PC-9 (cell line): ENCODE results near the gene INHBE. TPM values are rescaled to one million over a fixed set of nuclear protein-coding genes. Genes with fewer than 3 reads are reported as not detected.
"Not testable (repeated sequence)": the region's sequence is repeated elsewhere in the genome, so short reads cannot be mapped to it uniquely, and the experiment has no call there.

ENCODE experiments used
- Bru-seq: library from RNA; stranded (reverse); fragments of 400-500 nt; gene quantifications from one replicate; lab custom pipeline; 2021; lab: Mats Ljungman, UMichigan
- BruChase-seq, 2 experiments: library from RNA; stranded (reverse); fragments of 400-500 nt; gene quantifications; one replicate each; lab custom pipeline; 2021; lab: Mats Ljungman, UMichigan
- BruUV-seq: library from RNA; stranded (reverse); fragments of 400-500 nt; replicated peaks from 2 replicates; lab custom pipeline; 2021; lab: Mats Ljungman, UMichigan
- CTCF ChIA-PET: fragments of 300-600 bp; sonication (Branson Sonifier 250); formaldehyde crosslinking; loops from one replicate; lab custom pipeline; 2022; ENCODE audit warnings: antibody characterized with exemption; lab: Charles Lee
- POLR2A ChIA-PET: fragments of 300-600 bp; sonication (Branson Sonifier 250); formaldehyde crosslinking; loops from one replicate; lab custom pipeline; 2022; ENCODE audit warnings: antibody characterized with exemption; ENCODE audit not compliant: unreplicated experiment; lab: Charles Lee
- DNase-seq, 2 experiments: peaks; one replicate each; pipeline versions ENCODE4 v3.0.0 to v3.0.0-alpha.2; 2015 to 2022; ENCODE audit warnings: mixed read lengths in 1 of 2
- H2AFZ ChIP-seq: fragments of 200-600 bp; sonication (generic); 2 replicates; pipeline ENCODE4 v1.8.1; 2017; ENCODE audit warnings: antibody characterized with exemption
- H3F3A ChIP-seq: fragments of 200-600 bp; sonication (generic); 2 replicates; pipeline ENCODE4 v1.8.1; 2017; ENCODE audit warnings: antibody characterized with exemption, mild to moderate bottlenecking, low read depth; ENCODE audit not compliant: insufficient read depth
- H3K27ac ChIP-seq: fragments of 200-600 bp; sonication (generic); 2 replicates; pipeline ENCODE4 v1.6.1; 2016; ENCODE audit warnings: mixed run types
- H3K27me3 ChIP-seq: fragments of 200-600 bp; sonication (generic); 2 replicates; pipeline ENCODE4 v1.6.1; 2016; ENCODE audit warnings: low read depth, mixed run types; ENCODE audit not compliant: insufficient read depth
- H3K36me3 ChIP-seq: fragments of 200-600 bp; sonication (generic); 2 replicates; pipeline ENCODE4 v1.6.1; 2016; ENCODE audit warnings: low read depth, mixed run types
- H3K4me1 ChIP-seq: fragments of 200-600 bp; sonication (generic); replicated peaks from 2 replicates; pipeline ENCODE4 v1.6.1; 2016; ENCODE audit warnings: mixed run types; ENCODE audit not compliant: insufficient read depth
- H3K4me2 ChIP-seq: fragments of 200-600 bp; sonication (generic); 2 replicates; pipeline ENCODE4 v1.6.1; 2017; ENCODE audit warnings: mixed run types
- H3K4me3 ChIP-seq: fragments of 200-600 bp; sonication (generic); 2 replicates; pipeline ENCODE4 v1.6.1; 2016; ENCODE audit warnings: mixed run types
- H3K79me2 ChIP-seq: fragments of 200-600 bp; sonication (generic); 2 replicates; pipeline ENCODE4 v1.6.1; 2017; ENCODE audit warnings: low read depth, mixed run types
- H3K9me2 ChIP-seq: fragments of 200-600 bp; sonication (generic); 2 replicates; pipeline ENCODE4 v1.8.1; 2017; ENCODE audit warnings: mild to moderate bottlenecking; ENCODE audit not compliant: insufficient read depth
- H3K9me3 ChIP-seq: fragments of 200-600 bp; sonication (generic); 2 replicates; pipeline ENCODE4 v1.8.1; 2016; ENCODE audit warnings: low read depth; ENCODE audit not compliant: insufficient read depth
- H4K20me1 ChIP-seq: fragments of 200-600 bp; sonication (generic); 2 replicates; pipeline ENCODE4 v1.8.1; 2017; ENCODE audit not compliant: insufficient read depth
- CTCF ChIP-seq: fragments of 200-600 bp; sonication (generic); conservative IDR thresholded peaks from 2 replicates; pipeline ENCODE4 v1.6.1; 2017; ENCODE audit warnings: mixed run types, antibody characterized with exemption, mild to moderate bottlenecking, moderate library complexity
- EZH2 ChIP-seq: fragments of 200-600 bp; sonication (generic); IDR thresholded peaks from 2 replicates; pipeline ENCODE4 v1.8.0; 2017; ENCODE audit warnings: antibody characterized with exemption, low read depth
- intact Hi-C: fragments of 100-400 bp; cut with micrococcal nuclease; formaldehyde crosslinking; loops from one replicate; pipeline ENCODE4 v1.10.0; 2022; ENCODE audit not compliant: unreplicated experiment
- long read RNA-seq: library from polyadenylated mRNA; stranded (forward); transcript quantifications from one replicate; pipeline ENCODE4 v2.0.0, GENCODE V29; 2022
- total RNA-seq: library from RNA; stranded (reverse); gene quantifications from 2 replicates; pipeline ENCODE4 v1.2.3, GENCODE V29; 2021

Gene INHBE
- 0.73 and 0.90 TPM in 2 replicates for total RNA-seq
- Bru-seq, nascent RNA = percentile 3 among the genes with signal in this experiment
- percentile 20 among the genes with signal in this experiment for BruChase-seq, experiment 1, labeled RNA remaining after a 2-hour chase
- BruChase-seq, experiment 2, labeled RNA remaining after a 6-hour chase = percentile 27 among the genes with signal in this experiment
- long read RNA-seq = 0 reads

GRCh38 chr12:57454566-57455373 lies at the start of gene INHBE:
Gene INHBE (plus strand): TSS chr12:57455307. CDS start chr12:57455537, 230 bp downstream.
- no peaks in the 10 kb centered on the region for H3F3A ChIP-seq
- H2AFZ ChIP-seq = peak within 1 kb of the TSS; percentile 66
- no peaks in the 10 kb centered on the region for H3K9me2 ChIP-seq
- BruUV-seq = no TSS peak
- no peaks in the 10 kb centered on the region for H3K36me3 ChIP-seq
- peaks cover 43% of the 10 kb centered on the region for H3K4me1 ChIP-seq
- no peaks in the 10 kb centered on the region for H3K27me3 ChIP-seq
- ChIA-PET POLR2A (interaction anchor here (0.5 to 0.6 kb wide), 2 partner anchors 9 to 611 kb away, joined by 4 to 22 read pairs; no protein-coding TSS in a partner anchor), CTCF (interaction anchor here (0.6 to 1.1 kb wide), 5 partner anchors 10 to 282 kb away, joined by 4 to 8 read pairs (median 4); no protein-coding TSS in a partner anchor)
- H3K4me2 ChIP-seq = peak within 1 kb of the TSS; percentile 63
- no peak within 1 kb of the TSS; the same call in 1 of the 2 replicates for H3K4me3 ChIP-seq
- no peaks in the 10 kb centered on the region for H4K20me1 ChIP-seq
- intact Hi-C loops = loop anchor here (10.0 kb wide), 1 partner anchor 450 kb away; no protein-coding TSS in a partner anchor
- DNase-seq = no peak
- TF ChIP-seq EZH2 (no peak), CTCF (no peak)
- no peaks in the 10 kb centered on the region for H3K9me3 ChIP-seq
- H3K79me2 ChIP-seq = no peaks in the 10 kb centered on the region
- H3K27ac ChIP-seq = peak within 1 kb of the TSS; percentile 60

GRCh38 chr12:57410534-57410933 lies 44.6 kb upstream of the INHBE start:
- no peaks in the 10 kb centered on the region; the same call in 1 of the 2 replicates for H4K20me1 ChIP-seq
- no TSS peak for BruUV-seq

GRCh38 chr12:57414160-57414559 lies 40.9 kb upstream of the INHBE start:
- H3K4me1 ChIP-seq, H4K20me1 ChIP-seq, H3K79me2 ChIP-seq, CTCF ChIA-PET, H3K9me2 ChIP-seq, H3K4me2 ChIP-seq, DNase-seq, POLR2A ChIA-PET, BruUV-seq, H3K27me3 ChIP-seq, intact Hi-C loops, H2AFZ ChIP-seq, H3F3A ChIP-seq, H3K9me3 ChIP-seq, H3K4me3 ChIP-seq, H3K36me3 ChIP-seq, H3K27ac ChIP-seq: not testable (repeated sequence)

More at GRCh38 chr12:57410534-57410933, 44.6 kb upstream of the INHBE start:
- Histone ChIP-seq H3K79me2 (peaks cover 3% of the 10 kb centered on the region; the same call in 1 of the 2 replicates), H3K9me3 (no peaks in the 10 kb centered on the region), H3K27me3 (no peaks in the 10 kb centered on the region), H3K4me2 (no peak overlapping the region), H3K27ac (no peak overlapping the region), H3K4me1 (no peaks in the 10 kb centered on the region), H3K9me2 (no peaks in the 10 kb centered on the region), H3K4me3 (no peak overlapping the region), H3K36me3 (no peaks in the 10 kb centered on the region), H2AFZ (no peak overlapping the region), H3F3A (no peaks in the 10 kb centered on the region)
- TF ChIP-seq EZH2 (no peak), CTCF (no peak)
- CTCF ChIA-PET = no interaction called here
- DNase-seq = no peak
- intact Hi-C loops = no loop called here
- POLR2A ChIA-PET = no interaction called here
